Tibial nerve (tissue), 3 donors: Measurements from ENCODE around the gene CFAP97.

Source experiments
- CTCF ChIP-seq, 5 experiments: fragments of 200-600 bp in 3 of 5; fragments of 450-650 bp in 2 of 5; sonication (generic) in 3 of 5; IDR thresholded peaks; one replicate each; pipeline ENCODE4 v1.5.1; 2016 to 2019; ENCODE audit warnings: antibody characterized with exemption in 5 of 5, mild to moderate bottlenecking in 3 of 5, moderate library complexity in 2 of 5
- POLR2A ChIP-seq, 2 donors: fragments of 450-650 bp; IDR thresholded peaks; one replicate each; pipeline ENCODE4 v1.6.1; 2017; ENCODE audit warnings: antibody characterized with exemption in 2 of 2, mild to moderate bottlenecking in 2 of 2, moderate library complexity in 2 of 2

- TF ChIP-seq POLR2A (IDR thresholded peaks at IDR 0.05) = no peak
- TF ChIP-seq CTCF (IDR thresholded peaks at IDR 0.05) = no peak
Observed at GRCh38 chr4:185224597-185224996, 20.8 kb upstream of the CFAP97 start.
